T-helper 17 cell (primary cell): ENCODE results near the gene MAP4K1. TPM values are rescaled to one million over a fixed set of nuclear protein-coding genes. Genes with fewer than 3 reads are reported as not detected.
"Not testable (repeated sequence)": the region's sequence is repeated elsewhere in the genome, so short reads cannot be mapped to it uniquely, and the experiment has no call there.

ENCODE experiments used
- ATAC-seq: fragments of 150-1000 bp; cut with Tn5 transposase; 2 replicates; pipeline ENCODE4 v1.10.0; 2021; ENCODE audit warnings: mild to moderate bottlenecking, moderate library complexity
- DNase-seq, 3 donors: peaks; one replicate each; pipeline versions ENCODE4 v3.0.0 to v3.0.0-alpha.2; 2020 to 2021
- H3K9me3 ChIP-seq: one replicate; pipeline ENCODE4 v1.7.0; 2013; ENCODE audit warnings: low read length, mild to moderate bottlenecking; ENCODE audit not compliant: control insufficient read depth, poor library complexity, severe bottlenecking
- H3K27ac Mint-ChIP-seq: one replicate; pipeline ENCODE4 v1.8.0; 2022; ENCODE audit warnings: mild to moderate bottlenecking, moderate library complexity, mixed read lengths
- H3K27me3 Mint-ChIP-seq: one replicate; pipeline ENCODE4 v1.8.0; 2022; ENCODE audit warnings: mixed read lengths
- H3K36me3 Mint-ChIP-seq: one replicate; pipeline ENCODE4 v1.8.0; 2022; ENCODE audit warnings: low read depth, mixed read lengths
- H3K4me1 Mint-ChIP-seq: one replicate; pipeline ENCODE4 v1.8.0; 2022; ENCODE audit warnings: mild to moderate bottlenecking, mixed read lengths
- H3K4me3 Mint-ChIP-seq: one replicate; pipeline ENCODE4 v1.8.0; 2022; ENCODE audit warnings: mild to moderate bottlenecking, moderate library complexity, mixed read lengths
- total RNA-seq, 4 donors: library from RNA in 2 of 4; stranded (reverse) in 2 of 4; gene quantifications; one replicate each; pipeline ENCODE4 v1.2.3 and lab custom pipeline; 2022 to 2026

MAP4K1 gene
- total RNA-seq, 2 donors from 2014 or later, result 298 to 351 TPM

GRCh38 chr19:38563475-38563874 is 54.3 kb downstream of the MAP4K1 start:
- Mint-ChIP-seq H3K27ac (no peak overlapping the region), H3K4me3 (no peak overlapping the region), H3K36me3 (no peaks in the 10 kb centered on the region), H3K27me3 (no peaks in the 10 kb centered on the region), H3K4me1 (peaks cover 35% of the 10 kb centered on the region)
- no peak for DNase-seq
- no peak for ATAC-seq
- H3K9me3 ChIP-seq, result no peaks in the 10 kb centered on the region

GRCh38 chr19:38562096-38562495 is 55.7 kb downstream of the MAP4K1 start:
- no peaks in the 10 kb centered on the region for H3K9me3 ChIP-seq
- peaks cover 35% of the 10 kb centered on the region for H3K4me1 Mint-ChIP-seq
- DNase-seq (no peak), ATAC-seq (no peak)
- H3K27ac Mint-ChIP-seq, result no peak overlapping the region
- H3K36me3 Mint-ChIP-seq, result no peaks in the 10 kb centered on the region
- peak overlapping the region; percentile 66 for H3K4me3 Mint-ChIP-seq
- H3K27me3 Mint-ChIP-seq, result no peaks in the 10 kb centered on the region

- no peaks in the 10 kb centered on the region for H3K27me3 Mint-ChIP-seq
- H3K27ac Mint-ChIP-seq, result no peak overlapping the region
- no peaks in the 10 kb centered on the region for H3K36me3 Mint-ChIP-seq
- ATAC-seq, result no peak
- H3K9me3 ChIP-seq, result no peaks in the 10 kb centered on the region
- DNase-seq, result no peak
- peak overlapping the region; percentile 66 for H3K4me3 Mint-ChIP-seq
- peaks cover 36% of the 10 kb centered on the region for H3K4me1 Mint-ChIP-seq
Measured at GRCh38 chr19:38561658-38562057, 56.1 kb downstream of the MAP4K1 start.

GRCh38 chr19:38561053-38561606 is 56.6 kb downstream of the MAP4K1 start:
- H3K4me3 Mint-ChIP-seq, result no peak overlapping the region
- H3K4me1 Mint-ChIP-seq, result peaks cover 36% of the 10 kb centered on the region
- no peak for ATAC-seq
- H3K27me3 Mint-ChIP-seq, result no peaks in the 10 kb centered on the region
- no peaks in the 10 kb centered on the region for H3K9me3 ChIP-seq
- no peaks in the 10 kb centered on the region for H3K36me3 Mint-ChIP-seq
- no peak overlapping the region for H3K27ac Mint-ChIP-seq
- DNase-seq, result no peak

- Mint-ChIP-seq H3K27ac (peak overlapping the region; percentile 53), H3K27me3 (no peaks in the 10 kb centered on the region), H3K4me3 (peak overlapping the region; percentile 57), H3K36me3 (no peaks in the 10 kb centered on the region), H3K4me1 (peaks cover 35% of the 10 kb centered on the region)
- no peaks in the 10 kb centered on the region for H3K9me3 ChIP-seq
- DNase-seq, result no peak
- ATAC-seq, result peak; percentile 79
Measured at GRCh38 chr19:38559428-38560401, 58.0 kb downstream of the MAP4K1 start.

GRCh38 chr19:38558933-38559332 is 58.8 kb downstream of the MAP4K1 start:
- H3K9me3 ChIP-seq, H3K4me3 Mint-ChIP-seq, H3K36me3 Mint-ChIP-seq, H3K27ac Mint-ChIP-seq, ATAC-seq, DNase-seq, H3K27me3 Mint-ChIP-seq: not testable (repeated sequence)
- peaks cover 36% of the 10 kb centered on the region for H3K4me1 Mint-ChIP-seq

- Mint-ChIP-seq H3K4me1 (peaks cover 31% of the 10 kb centered on the region), H3K27me3 (no peaks in the 10 kb centered on the region), H3K27ac (peak overlapping the region; percentile 43), H3K36me3 (no peaks in the 10 kb centered on the region), H3K4me3 (peak overlapping the region; percentile 52)
- no peak for DNase-seq
- peak; percentile 72 for ATAC-seq
- H3K9me3 ChIP-seq, result no peaks in the 10 kb centered on the region
Measured at GRCh38 chr19:38557205-38557799, 60.5 kb downstream of the MAP4K1 start.

- H3K27me3 Mint-ChIP-seq, result no peaks in the 10 kb centered on the region
- H3K9me3 ChIP-seq, result no peaks in the 10 kb centered on the region
- H3K36me3 Mint-ChIP-seq, result no peaks in the 10 kb centered on the region
- peak overlapping the region; percentile 43 for H3K27ac Mint-ChIP-seq
- DNase-seq (no peak), ATAC-seq (peak; percentile 54)
- H3K4me1 Mint-ChIP-seq, result peaks cover 27% of the 10 kb centered on the region
- peak overlapping the region; percentile 52 for H3K4me3 Mint-ChIP-seq
Measured at GRCh38 chr19:38556521-38557174, 61.1 kb downstream of the MAP4K1 start.

GRCh38 chr19:38555200-38555599 is 62.6 kb downstream of the MAP4K1 start:
- Mint-ChIP-seq H3K36me3 (no peaks in the 10 kb centered on the region), H3K27me3 (no peaks in the 10 kb centered on the region), H3K27ac (no peak overlapping the region), H3K4me3 (no peak overlapping the region), H3K4me1 (peaks cover 27% of the 10 kb centered on the region)
- no peaks in the 10 kb centered on the region for H3K9me3 ChIP-seq
- DNase-seq, result no peak
- ATAC-seq, result no peak

- DNase-seq (no peak), ATAC-seq (no peak)
- Mint-ChIP-seq H3K4me3 (no peak overlapping the region), H3K36me3 (no peaks in the 10 kb centered on the region), H3K27ac (no peak overlapping the region), H3K4me1 (peaks cover 24% of the 10 kb centered on the region), H3K27me3 (no peaks in the 10 kb centered on the region)
- no peaks in the 10 kb centered on the region for H3K9me3 ChIP-seq
Measured at GRCh38 chr19:38554676-38555141, 63.0 kb downstream of the MAP4K1 start.

GRCh38 chr19:38553239-38553638 is 64.5 kb downstream of the MAP4K1 start:
- not testable (repeated sequence) for H3K9me3 ChIP-seq, H3K36me3 Mint-ChIP-seq, H3K27me3 Mint-ChIP-seq, ATAC-seq, DNase-seq, H3K27ac Mint-ChIP-seq, H3K4me3 Mint-ChIP-seq
- peaks cover 19% of the 10 kb centered on the region for H3K4me1 Mint-ChIP-seq

- no peaks in the 10 kb centered on the region for H3K9me3 ChIP-seq
- Mint-ChIP-seq H3K27ac (no peak overlapping the region), H3K27me3 (no peaks in the 10 kb centered on the region), H3K4me1 (peaks cover 15% of the 10 kb centered on the region), H3K36me3 (no peaks in the 10 kb centered on the region), H3K4me3 (no peak overlapping the region)
- no peak for ATAC-seq
- DNase-seq, result no peak
Measured at GRCh38 chr19:38551450-38551813, 66.3 kb downstream of the MAP4K1 start.

- H3K36me3 Mint-ChIP-seq, result no peaks in the 10 kb centered on the region
- no peak for ATAC-seq
- H3K27me3 Mint-ChIP-seq, result no peaks in the 10 kb centered on the region
Measured at GRCh38 chr19:38550376-38550775, 67.4 kb downstream of the MAP4K1 start.

More at GRCh38 chr19:38550376-38550775, 67.4 kb downstream of the MAP4K1 start:
- DNase-seq, result no peak
- H3K4me1 Mint-ChIP-seq, result peaks cover 15% of the 10 kb centered on the region
- no peak overlapping the region for H3K4me3 Mint-ChIP-seq
- H3K27ac Mint-ChIP-seq, result no peak overlapping the region
- H3K9me3 ChIP-seq, result no peaks in the 10 kb centered on the region
